ENCODE results near the gene ACCS. TPM values are rescaled to one million over a fixed set of nuclear protein-coding genes. Genes with fewer than 3 reads are reported as not detected.

Gene ACCS
- total and polyA plus RNA-seq, 2 donors from 2014 or later: 11.4 to 39.0 TPM

DNA sequence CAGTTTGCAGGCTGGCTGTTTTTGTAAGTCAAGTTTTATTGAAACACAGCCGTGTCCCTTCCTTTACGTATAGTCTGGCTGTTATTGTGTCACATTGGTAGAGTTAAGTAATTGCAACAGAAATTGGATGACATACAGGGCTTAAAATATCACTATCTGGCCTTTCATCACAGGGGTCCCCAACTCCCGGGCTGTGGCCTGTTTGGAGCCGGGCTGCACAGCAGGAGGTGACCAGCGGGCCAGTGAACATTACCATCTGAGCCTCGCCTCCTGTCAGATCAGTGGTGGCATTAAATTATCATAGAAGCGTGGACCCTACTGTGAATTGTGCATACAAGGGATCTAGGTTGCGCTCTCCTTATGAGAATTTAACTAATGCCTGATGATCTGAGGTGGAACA, 61.1 kb downstream of the ACCS start:
- intact Hi-C loops (cut with DNase I): no loop called here
- FAIRE-seq (no peak), DNase-seq (no peak)
- Histone ChIP-seq H3K4me3 (ENCODE audit: low read length in 3 of 3) (no peak overlapping the region), H3K9ac (ENCODE audit: low read length in 3 of 3) (no peak overlapping the region), H3K36me3 (ENCODE audit: control insufficient read depth in 2 of 3, insufficient read depth in 3 of 3, low read length in 3 of 3) (peaks cover 0 to 29% (median 27%) of the 10 kb centered on the region in 3 donors), H3K9me3 (ENCODE audit: control insufficient read depth in 2 of 3, insufficient read depth in 1 of 3, low read length in 3 of 3) (no peaks in the 10 kb centered on the region), H3K27ac (ENCODE audit: low read depth in 2 of 2, low read length in 2 of 2) (no peak overlapping the region), H3K27me3 (ENCODE audit: control insufficient read depth, insufficient read depth, low read length) (no peaks in the 10 kb centered on the region), H3K4me1 (ENCODE audit: control insufficient read depth in 2 of 3, insufficient read depth in 2 of 3, low read depth in 1 of 3, low read length in 3 of 3) (no peaks in the 10 kb centered on the region)
- TF ChIP-seq, protein P1, sequence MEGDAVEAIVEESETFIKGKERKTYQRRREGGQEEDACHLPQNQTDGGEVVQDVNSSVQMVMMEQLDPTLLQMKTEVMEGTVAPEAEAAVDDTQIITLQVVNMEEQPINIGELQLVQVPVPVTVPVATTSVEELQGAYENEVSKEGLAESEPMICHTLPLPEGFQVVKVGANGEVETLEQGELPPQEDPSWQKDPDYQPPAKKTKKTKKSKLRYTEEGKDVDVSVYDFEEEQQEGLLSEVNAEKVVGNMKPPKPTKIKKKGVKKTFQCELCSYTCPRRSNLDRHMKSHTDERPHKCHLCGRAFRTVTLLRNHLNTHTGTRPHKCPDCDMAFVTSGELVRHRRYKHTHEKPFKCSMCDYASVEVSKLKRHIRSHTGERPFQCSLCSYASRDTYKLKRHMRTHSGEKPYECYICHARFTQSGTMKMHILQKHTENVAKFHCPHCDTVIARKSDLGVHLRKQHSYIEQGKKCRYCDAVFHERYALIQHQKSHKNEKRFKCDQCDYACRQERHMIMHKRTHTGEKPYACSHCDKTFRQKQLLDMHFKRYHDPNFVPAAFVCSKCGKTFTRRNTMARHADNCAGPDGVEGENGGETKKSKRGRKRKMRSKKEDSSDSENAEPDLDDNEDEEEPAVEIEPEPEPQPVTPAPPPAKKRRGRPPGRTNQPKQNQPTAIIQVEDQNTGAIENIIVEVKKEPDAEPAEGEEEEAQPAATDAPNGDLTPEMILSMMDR (IDR thresholded peaks at IDR 0.05; ENCODE audit: borderline replicate concordance, extremely low read depth, insufficient read depth): no peak

DNA sequence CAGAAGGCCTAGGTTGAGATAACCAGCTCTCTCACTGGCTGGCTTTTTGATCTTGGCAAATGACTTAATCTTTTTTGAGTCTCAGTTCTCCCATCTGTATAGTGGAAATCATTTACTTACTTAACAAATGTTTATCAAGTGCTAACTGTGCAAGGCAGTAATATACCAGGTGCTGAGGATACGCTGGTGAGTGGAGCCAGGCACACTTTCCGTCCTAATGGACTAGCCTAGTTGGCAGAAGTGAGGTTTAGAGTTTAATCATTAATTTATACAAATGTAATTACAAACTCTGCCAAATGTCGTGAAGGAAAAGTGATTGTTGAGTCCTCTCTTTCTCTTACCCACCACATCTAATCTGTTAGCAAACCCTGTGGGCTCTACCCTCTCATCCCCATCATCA, 62.7 kb downstream of the ACCS start:
- H3K27me3 ChIP-seq (ENCODE audit: control insufficient read depth, insufficient read depth, low read length): no peaks in the 10 kb centered on the region
- DNase-seq (no peak), FAIRE-seq (no peak)
- intact Hi-C loops (cut with DNase I): no loop called here
- H3K4me1 ChIP-seq (ENCODE audit: control insufficient read depth in 2 of 3, insufficient read depth in 2 of 3, low read depth in 1 of 3, low read length in 3 of 3): peaks cover 0 to 6% (median 3%) of the 10 kb centered on the region in 3 donors
- TF ChIP-seq, protein P1 (IDR thresholded peaks at IDR 0.05; ENCODE audit: borderline replicate concordance, extremely low read depth, insufficient read depth): no peak
- H3K4me3 ChIP-seq (ENCODE audit: low read length in 3 of 3): no peak overlapping the region
- no peaks in the 10 kb centered on the region for H3K9me3 ChIP-seq (ENCODE audit: control insufficient read depth in 2 of 3, insufficient read depth in 1 of 3, low read length in 3 of 3)
- H3K9ac ChIP-seq (ENCODE audit: low read length in 3 of 3): no peak overlapping the region
- no peak overlapping the region for H3K27ac ChIP-seq (ENCODE audit: low read depth in 2 of 2, low read length in 2 of 2)
- peaks cover 0 to 29% (median 27%) of the 10 kb centered on the region in 3 donors for H3K36me3 ChIP-seq (ENCODE audit: control insufficient read depth in 2 of 3, insufficient read depth in 3 of 3, low read length in 3 of 3)

DNA sequence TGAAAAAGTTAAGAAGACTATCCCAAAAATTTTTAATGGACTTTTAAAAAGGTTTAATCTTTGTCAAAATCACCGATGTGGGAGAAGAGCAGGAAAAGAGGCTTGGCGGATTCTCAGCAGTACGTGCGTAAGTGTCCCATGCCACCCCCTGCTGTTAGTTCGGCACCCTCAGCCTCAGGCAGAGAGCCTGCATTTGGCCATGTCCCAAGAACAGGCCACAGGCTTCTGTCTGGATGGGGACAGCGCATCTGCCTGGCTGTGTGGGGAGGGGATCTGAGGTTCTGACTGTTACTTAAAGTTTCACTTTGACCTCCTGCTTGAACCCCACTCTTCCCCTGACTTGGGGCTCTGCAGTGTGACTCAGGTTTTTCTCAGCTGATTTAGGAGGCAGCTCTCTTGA, 64.7 kb downstream of the ACCS start:
- FAIRE-seq (no peak), DNase-seq (no peak)
- Histone ChIP-seq H3K4me1 (ENCODE audit: control insufficient read depth in 2 of 3, insufficient read depth in 2 of 3, low read depth in 1 of 3, low read length in 3 of 3) (peaks cover 0 to 8% (median 4%) of the 10 kb centered on the region in 3 donors), H3K9me3 (ENCODE audit: control insufficient read depth in 2 of 3, insufficient read depth in 1 of 3, low read length in 3 of 3) (no peaks in the 10 kb centered on the region), H3K27ac (ENCODE audit: low read depth in 2 of 2, low read length in 2 of 2) (no peak overlapping the region), H3K4me3 (ENCODE audit: low read length in 3 of 3) (no peak overlapping the region), H3K27me3 (ENCODE audit: control insufficient read depth, insufficient read depth, low read length) (no peaks in the 10 kb centered on the region), H3K36me3 (ENCODE audit: control insufficient read depth in 2 of 3, insufficient read depth in 3 of 3, low read length in 3 of 3) (peaks cover 0 to 29% (median 18%) of the 10 kb centered on the region in 3 donors), H3K9ac (ENCODE audit: low read length in 3 of 3) (no peak overlapping the region)
- intact Hi-C loops (cut with DNase I): no loop called here
- TF ChIP-seq, protein P1 (IDR thresholded peaks at IDR 0.05; ENCODE audit: borderline replicate concordance, extremely low read depth, insufficient read depth): no peak

All from kidney (tissue), 14 donors.